GM21367 (cell line): ENCODE results near the gene ETDC.

Source experiments
- ATAC-seq: cut with Tn5 transposase; IDR thresholded peaks from one replicate; pipeline ENCODE4 v1.9.1; 2021; ENCODE audit not compliant: unreplicated experiment

The ETDC gene

GRCh38 chrX:135345107-135345589 lies 35.9 kb downstream of the ETDC start:
- ATAC-seq = no peak

- no peak for ATAC-seq
Observed at GRCh38 chrX:135346975-135347374, 37.7 kb downstream of the ETDC start.

DNA sequence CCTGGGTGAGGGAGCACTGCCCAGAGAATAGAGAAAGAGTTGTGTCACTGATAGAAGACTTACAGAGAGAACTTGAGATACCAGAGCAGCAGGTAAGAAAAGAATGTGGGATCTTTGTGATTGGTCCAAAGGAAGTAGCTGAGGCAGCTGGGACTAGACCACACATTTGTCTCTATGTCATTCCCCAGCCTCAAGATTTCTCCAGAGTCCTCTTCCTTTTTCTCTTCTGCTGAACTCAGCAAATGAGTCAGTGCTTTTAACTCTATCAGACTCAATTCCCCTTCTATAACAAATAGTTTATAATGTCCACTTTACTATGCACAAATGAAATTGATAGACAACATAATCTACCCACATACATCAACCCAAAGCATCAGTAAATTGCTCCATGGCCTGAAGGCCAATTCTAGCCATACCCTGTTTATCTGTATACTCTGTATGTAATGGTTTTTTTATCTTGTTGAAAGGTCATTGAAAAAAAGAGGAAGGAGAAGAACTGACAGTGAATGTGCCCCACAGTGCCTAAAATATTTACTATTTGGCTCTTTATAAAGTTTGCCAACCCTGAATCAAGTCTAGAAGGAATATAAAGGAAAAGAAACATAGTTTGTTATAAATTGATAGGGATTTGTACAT lies 38.2 kb downstream of the ETDC start:
- no peak for ATAC-seq

- peak; percentile 47 for ATAC-seq
Observed at GRCh38 chrX:135354288-135354687, 45.0 kb downstream of the ETDC start.
